ENCODE data around the gene PAQR9. TPM values are rescaled to one million over a fixed set of nuclear protein-coding genes. Genes with fewer than 3 reads are reported as not detected.

Gene PAQR9
- total RNA-seq, 1 donor, result 0.09 TPM

- H3K4me3 ChIP-seq (ENCODE audit: low read depth, low read length), result no peak overlapping the region
- no peak for DNase-seq (ENCODE audit: low read depth)
- TF ChIP-seq CTCF (IDR thresholded peaks at IDR 0.05; ENCODE audit: insufficient read depth, low read length), result no peak
Observed at GRCh38 chr3:142945023-142945422, 18.5 kb downstream of the PAQR9 start.

- no peak overlapping the region for H3K4me3 ChIP-seq (ENCODE audit: low read depth, low read length)
- DNase-seq (ENCODE audit: low read depth), result no peak
- no peak for TF ChIP-seq CTCF (IDR thresholded peaks at IDR 0.05; ENCODE audit: insufficient read depth, low read length)
Observed at GRCh38 chr3:142944342-142944741, 19.1 kb downstream of the PAQR9 start.

GRCh38 chr3:142943870-142944269 lies 19.6 kb downstream of the PAQR9 start:
- H3K4me3 ChIP-seq (ENCODE audit: low read depth, low read length), result no peak overlapping the region
- no peak for TF ChIP-seq CTCF (IDR thresholded peaks at IDR 0.05; ENCODE audit: insufficient read depth, low read length)
- DNase-seq (ENCODE audit: low read depth), result no peak

GRCh38 chr3:142943349-142943748 lies 20.1 kb downstream of the PAQR9 start:
- H3K4me3 ChIP-seq (ENCODE audit: low read depth, low read length), result no peak overlapping the region
- DNase-seq (ENCODE audit: low read depth), result no peak

GRCh38 chr3:142941373-142942123 lies 21.9 kb downstream of the PAQR9 start:
- H3K4me3 ChIP-seq (ENCODE audit: low read depth, low read length), result no peak overlapping the region
- no peak for TF ChIP-seq CTCF (IDR thresholded peaks at IDR 0.05; ENCODE audit: insufficient read depth, low read length)
- no peak for DNase-seq (ENCODE audit: low read depth)

More at GRCh38 chr3:142943349-142943748, 20.1 kb downstream of the PAQR9 start:
- no peak for TF ChIP-seq CTCF (IDR thresholded peaks at IDR 0.05; ENCODE audit: insufficient read depth, low read length)

GRCh38 chr3:142940472-142940871 lies 23.0 kb downstream of the PAQR9 start:
- no peak for TF ChIP-seq CTCF (IDR thresholded peaks at IDR 0.05; ENCODE audit: insufficient read depth, low read length)
- H3K4me3 ChIP-seq (ENCODE audit: low read depth, low read length), result no peak overlapping the region
- DNase-seq (ENCODE audit: low read depth), result no peak

- no peak for DNase-seq (ENCODE audit: low read depth)
Observed at GRCh38 chr3:142940000-142940399, 23.5 kb downstream of the PAQR9 start.

More at GRCh38 chr3:142940000-142940399, 23.5 kb downstream of the PAQR9 start:
- no peak overlapping the region for H3K4me3 ChIP-seq (ENCODE audit: low read depth, low read length)
- no peak for TF ChIP-seq CTCF (IDR thresholded peaks at IDR 0.05; ENCODE audit: insufficient read depth, low read length)
